MM.1S (cell line): ENCODE data around the gene POLRMT.
"Not testable (repeated sequence)": the region's sequence is repeated elsewhere in the genome, so short reads cannot be mapped to it uniquely, and the experiment has no call there.

Experiments
- DNase-seq: peaks from one replicate; pipeline ENCODE4 v3.0.0-alpha.2; 2015
- H2AFZ ChIP-seq: fragments of 300-600 bp; sonication (generic); 2 replicates; pipeline ENCODE4 v1.6.0; 2016; ENCODE audit warnings: antibody characterized with exemption, low read length
- H3F3A ChIP-seq: fragments of 300-600 bp; sonication (generic); 2 replicates; pipeline ENCODE4 v1.6.1; 2016; ENCODE audit warnings: mild to moderate bottlenecking, antibody characterized with exemption, low read length, moderate library complexity, mixed read lengths; ENCODE audit not compliant: insufficient read depth
- H3K27ac ChIP-seq: fragments of 300-600 bp; sonication (generic); 2 replicates; pipeline ENCODE4 v1.5.1; 2016; ENCODE audit warnings: mild to moderate bottlenecking, low read length
- H3K27me3 ChIP-seq: fragments of 300-600 bp; sonication (generic); replicated peaks from 2 replicates; pipeline ENCODE4 v1.6.0; 2016; ENCODE audit warnings: low read length; ENCODE audit not compliant: insufficient read depth
- H3K36me3 ChIP-seq: fragments of 300-600 bp; sonication (generic); replicated peaks from 2 replicates; pipeline ENCODE4 v1.6.1; 2016; ENCODE audit warnings: mild to moderate bottlenecking, low read length, mixed read lengths; ENCODE audit not compliant: insufficient read depth
- H3K4me1 ChIP-seq: fragments of 300-600 bp; sonication (generic); 2 replicates; pipeline ENCODE4 v1.6.1; 2016; ENCODE audit warnings: low read length, mixed read lengths
- H3K4me2 ChIP-seq: fragments of 300-600 bp; sonication (generic); 2 replicates; pipeline ENCODE4 v1.6.0; 2016; ENCODE audit warnings: low read depth, low read length
- H3K4me3 ChIP-seq: fragments of 300-600 bp; sonication (generic); 2 replicates; pipeline ENCODE4 v1.5.1; 2016; ENCODE audit warnings: low read length, mixed read lengths
- H3K79me2 ChIP-seq: fragments of 300-600 bp; sonication (generic); 2 replicates; pipeline ENCODE4 v1.6.1; 2016; ENCODE audit warnings: mixed run types, low read length, mixed read lengths
- H3K9ac ChIP-seq: fragments of 300-600 bp; sonication (generic); 2 replicates; pipeline ENCODE4 v1.6.1; 2016; ENCODE audit warnings: low read length, mixed read lengths
- H3K9me2 ChIP-seq: fragments of 300-600 bp; sonication (generic); replicated peaks from 2 replicates; pipeline ENCODE4 v1.6.1; 2016; ENCODE audit warnings: mild to moderate bottlenecking, low read length, mixed read lengths; ENCODE audit not compliant: insufficient read depth
- H3K9me3 ChIP-seq: fragments of 300-600 bp; sonication (generic); replicated peaks from 2 replicates; pipeline ENCODE4 v1.6.1; 2016; ENCODE audit warnings: mild to moderate bottlenecking, low read length, mixed read lengths; ENCODE audit not compliant: insufficient read depth
- H4K20me1 ChIP-seq: fragments of 300-600 bp; sonication (generic); 2 replicates; pipeline ENCODE4 v1.6.1; 2016; ENCODE audit warnings: mild to moderate bottlenecking, low read length, moderate library complexity, mixed read lengths; ENCODE audit not compliant: insufficient read depth
- CTCF ChIP-seq: fragments of 300-600 bp; sonication (generic); IDR thresholded peaks from 2 replicates; pipeline ENCODE4 v1.5.1; 2016; ENCODE audit warnings: antibody characterized with exemption, low read length, mixed read lengths
- EZH2 ChIP-seq: fragments of 300-600 bp; sonication (generic); optimal IDR thresholded peaks from 2 replicates; pipeline ENCODE3; 2017; ENCODE audit warnings: low read depth, mild to moderate bottlenecking, antibody characterized with exemption, low read length, mixed read lengths
- EZH2phosphoT487 ChIP-seq: fragments of 300-600 bp; sonication (generic); IDR thresholded peaks from 2 replicates; pipeline ENCODE4 v1.6.1; 2018; ENCODE audit warnings: antibody characterized with exemption, low read length

The POLRMT gene

GRCh38 chr19:604355-604754 lies 29.0 kb downstream of the POLRMT start:
- Histone ChIP-seq H3K9me2 (no peaks in the 10 kb centered on the region), H3F3A (no peaks in the 10 kb centered on the region), H3K4me2 (no peak overlapping the region), H3K9me3 (no peaks in the 10 kb centered on the region), H3K27ac (no peak overlapping the region), H3K4me1 (no peaks in the 10 kb centered on the region), H3K9ac (no peak overlapping the region), H3K27me3 (peaks cover 19% of the 10 kb centered on the region), H3K79me2 (no peaks in the 10 kb centered on the region), H3K4me3 (no peak overlapping the region), H3K36me3 (no peaks in the 10 kb centered on the region), H2AFZ (no peak overlapping the region), H4K20me1 (no peaks in the 10 kb centered on the region)
- peak; percentile 33 for DNase-seq
- TF ChIP-seq EZH2 (no peak), EZH2phosphoT487 (no peak), CTCF (no peak)

- not testable (repeated sequence) for H3F3A ChIP-seq, H2AFZ ChIP-seq, H3K9ac ChIP-seq, H3K79me2 ChIP-seq, DNase-seq, H3K4me1 ChIP-seq, H3K4me3 ChIP-seq, H4K20me1 ChIP-seq, H3K27ac ChIP-seq, H3K36me3 ChIP-seq, H3K9me3 ChIP-seq, H3K9me2 ChIP-seq, H3K4me2 ChIP-seq
- H3K27me3 ChIP-seq: peaks cover 24% of the 10 kb centered on the region
Observed at GRCh38 chr19:603779-604178, 29.6 kb downstream of the POLRMT start.

GRCh38 chr19:603302-603639 lies 30.1 kb downstream of the POLRMT start:
- H3K4me3 ChIP-seq, H3K9me2 ChIP-seq, H3K36me3 ChIP-seq, H3F3A ChIP-seq, H3K9ac ChIP-seq, H2AFZ ChIP-seq, DNase-seq, H4K20me1 ChIP-seq, H3K27ac ChIP-seq, H3K9me3 ChIP-seq, H3K79me2 ChIP-seq, H3K4me1 ChIP-seq, H3K4me2 ChIP-seq: not testable (repeated sequence)
- peaks cover 30% of the 10 kb centered on the region for H3K27me3 ChIP-seq

DNA sequence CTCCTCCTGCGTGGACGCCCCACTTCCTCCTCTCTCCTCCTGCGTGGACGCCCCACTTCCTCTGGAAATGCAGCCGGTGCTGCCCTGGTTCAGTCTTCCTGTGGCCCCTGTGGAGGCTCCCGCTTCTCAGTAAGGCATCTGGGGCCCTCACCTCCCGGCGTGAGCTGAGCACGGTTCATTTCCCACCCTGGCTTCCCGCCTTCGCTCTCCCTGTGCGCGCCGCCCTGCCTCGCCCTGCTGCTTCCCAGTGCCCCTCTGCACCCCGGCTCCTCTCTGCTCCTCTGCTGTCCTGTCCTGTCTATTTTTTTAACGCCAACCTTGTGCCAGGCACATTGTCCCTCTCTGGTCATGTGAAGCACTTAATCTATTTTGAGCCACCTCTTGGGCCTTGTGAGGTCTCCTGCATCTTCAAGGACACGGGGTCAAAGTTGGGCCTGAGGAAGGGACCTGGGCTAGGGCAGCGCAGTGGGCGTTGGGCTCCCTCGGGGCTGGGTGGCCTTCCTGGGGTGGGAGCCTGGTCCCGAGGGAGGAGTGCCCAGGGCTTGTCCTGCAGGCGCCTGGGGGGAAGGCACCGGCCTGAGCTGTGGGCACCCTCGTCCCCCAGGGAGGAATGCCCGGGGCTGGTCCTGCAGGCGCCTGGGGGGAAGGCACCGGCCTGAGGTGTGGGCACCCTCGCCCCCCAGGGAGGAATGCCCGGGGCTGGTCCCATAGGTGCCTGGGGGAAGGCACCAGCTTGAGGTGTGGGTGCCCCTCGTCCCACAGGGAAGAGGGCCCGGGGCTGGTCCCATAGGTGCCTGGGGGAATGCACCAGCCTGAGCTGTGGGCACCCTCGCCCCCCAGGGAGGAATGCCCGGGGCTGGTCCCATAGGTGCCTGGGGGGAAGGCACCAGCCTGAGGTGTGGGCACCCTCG lies 30.7 kb downstream of the POLRMT start:
- Histone ChIP-seq H3K9me2 (no peaks in the 10 kb centered on the region), H3K4me3 (no peak overlapping the region), H3K4me2 (no peak overlapping the region), H3K27me3 (peaks cover 35% of the 10 kb centered on the region), H2AFZ (no peak overlapping the region), H4K20me1 (no peaks in the 10 kb centered on the region), H3K79me2 (no peaks in the 10 kb centered on the region), H3K27ac (no peak overlapping the region), H3F3A (no peaks in the 10 kb centered on the region), H3K4me1 (no peaks in the 10 kb centered on the region), H3K9me3 (no peaks in the 10 kb centered on the region), H3K36me3 (no peaks in the 10 kb centered on the region), H3K9ac (no peak overlapping the region)
- TF ChIP-seq EZH2phosphoT487: no peak
- no peak for TF ChIP-seq CTCF
- no peak for TF ChIP-seq EZH2
- DNase-seq: no peak
